NCI-H1105 treated with DMSO at 0.1 percent for 48 hours (cell line): ENCODE data around the gene RBSN.
"Not testable (repeated sequence)": the region's sequence is repeated elsewhere in the genome, so short reads cannot be mapped to it uniquely, and the experiment has no call there.

Source experiments
- DNase-seq: peaks from one replicate; lab custom pipeline; 2025; lab: John Stamatoyannopoulos, UW

RBSN gene

DNA sequence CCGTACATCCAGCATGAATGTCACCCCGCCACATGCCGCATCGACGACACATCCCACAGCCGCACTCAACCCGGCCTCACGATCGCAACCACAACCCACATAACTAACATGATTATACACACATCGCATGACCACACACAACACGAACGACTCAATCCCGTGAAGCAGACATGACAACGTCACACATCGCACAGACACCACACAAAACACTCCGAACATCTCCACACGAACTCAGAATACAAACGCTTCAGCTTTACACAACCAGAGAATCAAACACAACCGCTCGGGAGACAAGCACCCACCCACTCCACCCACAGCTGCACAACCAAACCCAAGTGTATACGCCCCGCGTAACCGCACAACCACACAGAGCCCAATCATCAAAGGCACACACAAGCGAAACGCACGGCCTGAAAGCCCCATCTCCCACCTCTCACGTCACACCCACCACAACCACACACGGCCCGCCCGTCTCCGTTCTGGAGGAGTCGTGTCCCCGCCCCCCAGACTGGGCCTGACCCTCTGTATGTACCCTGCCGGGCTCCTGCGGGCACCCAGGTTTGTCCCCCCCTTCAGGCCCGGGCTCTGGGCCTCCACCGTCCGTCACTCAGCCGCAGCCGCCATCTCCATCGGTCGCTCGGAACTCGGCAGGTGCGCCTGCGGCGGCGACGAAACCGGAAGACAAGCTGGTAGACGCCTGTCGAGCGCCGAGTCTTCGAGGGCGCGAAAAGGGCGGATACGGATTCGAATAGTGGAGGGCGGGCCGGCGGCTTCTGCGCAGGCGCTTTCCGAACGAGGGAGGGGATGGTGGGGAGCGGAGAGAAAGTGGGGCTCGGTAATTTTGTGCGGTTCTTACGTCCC is at the start of gene RBSN:
Gene RBSN, minus strand, starts transcription at position 646 of the 861 bp plus-strand sequence. CDS start 3,028 bp downstream, outside the sequence.
- DNase-seq = peak; percentile 74

DNA sequence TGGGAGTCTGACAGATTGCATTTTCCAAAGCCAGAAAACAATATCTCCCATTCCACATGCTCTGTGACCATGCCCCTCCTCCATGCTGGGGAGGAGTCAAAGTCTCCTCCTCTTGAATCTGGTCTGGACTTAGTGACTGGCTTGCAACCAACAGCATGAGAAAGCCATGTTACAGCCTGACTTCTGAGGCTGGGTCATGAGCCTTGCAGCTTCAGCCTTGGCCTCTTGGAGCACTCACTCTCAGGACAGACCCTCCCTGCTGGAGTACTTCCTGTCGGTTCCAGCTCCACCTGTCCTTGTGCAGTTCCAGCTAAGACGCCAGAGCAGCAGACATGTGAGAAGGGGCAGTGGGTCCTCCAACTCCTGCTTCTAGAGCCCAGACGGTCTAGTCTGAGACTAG is 49.7 kb upstream of the RBSN start:
- no peak for DNase-seq

DNA sequence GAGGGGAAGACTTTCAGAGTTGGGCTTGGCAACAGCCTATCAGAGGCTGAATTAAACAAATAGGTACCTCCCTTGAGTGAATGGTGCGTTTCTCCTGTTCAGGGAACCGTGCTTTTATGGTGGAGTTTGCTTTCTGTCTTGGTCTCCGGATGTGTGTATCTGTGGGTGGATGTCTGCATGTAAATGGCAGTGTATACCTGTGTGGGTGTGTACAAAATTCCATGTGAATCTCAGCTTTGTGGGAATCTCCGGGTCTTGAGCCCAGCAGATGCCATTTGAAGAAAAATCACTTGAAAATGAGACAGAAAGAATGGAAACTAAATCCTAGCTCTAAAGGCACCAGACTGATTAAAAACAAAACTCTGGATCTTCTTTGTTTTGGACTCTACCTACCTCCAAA is 37.9 kb upstream of the RBSN start:
- DNase-seq = not testable (repeated sequence)

DNA sequence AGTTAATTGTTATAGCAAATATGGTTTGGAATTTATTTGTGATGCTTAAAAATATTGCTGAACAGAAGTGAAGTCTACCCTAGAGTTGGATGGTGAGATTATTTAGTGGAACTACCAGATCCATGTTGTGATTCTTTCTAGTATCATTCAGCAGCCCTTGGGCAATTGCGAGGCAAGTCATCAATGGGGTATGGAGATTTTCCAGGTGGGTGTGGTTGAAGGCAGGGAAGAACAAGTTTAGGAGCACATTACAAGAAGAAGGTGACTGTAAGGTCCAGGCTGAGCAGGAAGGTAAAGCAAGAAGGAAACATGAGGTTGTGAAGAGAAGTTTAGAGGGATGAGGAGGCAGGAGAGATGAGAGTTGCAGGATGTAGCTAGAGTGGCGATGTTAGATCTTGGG is 36.0 kb upstream of the RBSN start:
- not testable (repeated sequence) for DNase-seq

DNA sequence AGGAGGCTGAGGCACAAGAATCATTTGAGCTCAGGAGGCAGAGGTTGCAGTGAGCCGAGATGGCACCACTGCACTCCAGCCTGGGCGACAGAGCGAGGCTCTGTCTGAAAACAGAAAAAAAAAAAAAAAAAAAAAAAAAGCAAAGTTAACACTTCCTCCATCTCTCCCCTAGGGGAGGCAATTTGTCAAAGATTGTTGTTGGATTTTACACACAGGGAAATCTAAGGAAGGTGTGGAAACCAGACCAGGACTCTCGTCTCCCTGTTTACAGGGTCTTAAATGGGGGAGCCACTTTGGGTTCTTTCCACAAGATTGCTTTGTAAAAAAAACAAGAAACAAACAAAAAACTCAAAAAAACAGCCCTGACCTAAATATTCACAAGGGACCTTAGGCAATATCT is 29.5 kb upstream of the RBSN start:
- not testable (repeated sequence) for DNase-seq

DNA sequence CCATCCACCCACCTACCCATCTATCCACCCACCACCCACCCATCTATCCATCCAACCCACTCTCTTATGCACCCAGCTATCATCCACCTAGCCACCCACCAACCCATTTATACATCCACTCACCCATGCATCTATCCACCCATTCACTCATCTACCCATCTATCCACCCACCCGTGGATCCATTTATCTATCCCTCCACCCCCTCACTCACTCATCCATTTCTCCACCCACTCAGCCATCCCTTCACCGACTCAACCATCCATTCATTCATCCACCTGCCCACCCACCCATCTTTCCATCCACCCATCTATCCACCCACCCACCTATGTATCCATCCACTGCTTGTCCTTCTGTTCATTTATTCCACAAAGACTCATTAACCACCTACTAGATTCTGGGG is 28.0 kb upstream of the RBSN start:
- DNase-seq = not testable (repeated sequence)

DNA sequence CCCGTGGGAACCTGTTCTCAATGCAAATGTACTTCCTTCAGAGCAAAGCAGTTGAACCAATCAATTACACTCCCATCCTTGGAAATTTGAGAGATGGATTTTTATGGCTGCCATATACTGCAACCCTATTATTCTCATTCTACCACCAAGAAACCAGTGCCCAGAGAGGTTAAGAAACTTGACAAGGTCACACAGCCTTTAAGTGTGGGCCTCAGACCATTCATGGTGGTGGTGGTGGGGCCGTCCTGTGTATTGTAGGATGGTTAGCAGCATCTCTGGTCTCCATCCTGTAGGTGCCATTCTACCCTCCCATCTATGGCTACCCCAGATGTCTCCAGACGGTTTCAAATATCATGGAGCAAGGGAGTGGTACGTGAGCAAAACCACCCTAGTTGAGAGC is 23.4 kb upstream of the RBSN start:
- no peak for DNase-seq

DNA sequence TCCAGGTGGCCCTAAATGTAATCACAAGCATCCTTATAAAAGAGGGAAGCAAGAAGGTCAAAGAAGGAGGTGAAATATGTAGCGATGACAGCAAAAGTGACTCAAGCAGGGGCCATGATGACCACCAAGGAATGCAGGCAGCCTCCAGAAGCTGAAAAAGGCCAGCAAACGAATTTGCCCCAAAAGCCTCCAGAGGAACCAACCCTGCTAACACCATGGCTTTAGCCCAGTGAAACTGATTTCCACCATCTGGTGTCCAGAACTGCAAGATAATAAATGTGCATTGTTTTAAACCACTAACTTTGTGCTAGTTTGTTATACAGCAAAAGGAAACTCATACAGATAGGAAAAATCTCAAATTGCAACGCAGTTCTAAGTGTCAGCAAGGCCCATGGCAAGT is 23.0 kb upstream of the RBSN start:
- no peak for DNase-seq

DNA sequence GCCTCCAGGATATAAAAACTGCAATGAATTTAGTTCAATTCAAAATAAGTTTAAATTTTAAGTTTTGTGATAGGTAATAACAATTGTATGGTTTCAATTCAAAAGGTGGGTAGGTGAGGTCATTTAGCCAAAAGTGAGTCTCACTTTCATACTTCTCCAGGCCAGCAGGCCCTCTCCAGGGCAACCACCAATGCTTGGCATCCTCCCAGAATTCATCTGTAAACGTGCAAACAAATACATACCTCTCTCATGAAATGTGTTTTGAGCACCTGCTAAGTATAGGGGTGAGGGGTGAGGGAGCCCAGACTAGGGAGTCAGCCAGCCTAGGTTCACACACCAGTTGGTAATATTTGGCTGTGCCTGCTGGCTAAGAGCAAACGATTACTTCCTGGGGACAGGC is 22.0 kb upstream of the RBSN start:
- peak; percentile 60 for DNase-seq

DNA sequence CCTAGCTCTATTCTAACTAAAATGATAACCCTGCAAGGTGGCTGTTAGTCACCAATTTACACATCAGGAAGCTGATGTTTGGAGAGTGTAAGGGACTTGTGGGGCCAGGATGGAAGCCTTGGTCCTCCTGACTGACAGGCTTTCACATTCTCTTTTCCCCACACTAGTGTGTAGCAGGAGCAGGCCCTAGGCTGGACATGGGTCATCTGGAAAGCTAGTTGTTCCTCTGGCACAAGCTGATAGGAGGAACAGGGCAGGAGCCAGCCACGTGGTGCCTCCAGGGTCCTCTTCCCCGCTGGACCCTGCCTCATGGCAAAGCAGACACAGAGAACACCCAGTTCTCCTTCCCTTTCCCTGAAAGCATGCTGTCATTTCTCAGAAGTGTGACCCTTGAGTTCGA is 18.1 kb upstream of the RBSN start:
- no peak for DNase-seq

DNA sequence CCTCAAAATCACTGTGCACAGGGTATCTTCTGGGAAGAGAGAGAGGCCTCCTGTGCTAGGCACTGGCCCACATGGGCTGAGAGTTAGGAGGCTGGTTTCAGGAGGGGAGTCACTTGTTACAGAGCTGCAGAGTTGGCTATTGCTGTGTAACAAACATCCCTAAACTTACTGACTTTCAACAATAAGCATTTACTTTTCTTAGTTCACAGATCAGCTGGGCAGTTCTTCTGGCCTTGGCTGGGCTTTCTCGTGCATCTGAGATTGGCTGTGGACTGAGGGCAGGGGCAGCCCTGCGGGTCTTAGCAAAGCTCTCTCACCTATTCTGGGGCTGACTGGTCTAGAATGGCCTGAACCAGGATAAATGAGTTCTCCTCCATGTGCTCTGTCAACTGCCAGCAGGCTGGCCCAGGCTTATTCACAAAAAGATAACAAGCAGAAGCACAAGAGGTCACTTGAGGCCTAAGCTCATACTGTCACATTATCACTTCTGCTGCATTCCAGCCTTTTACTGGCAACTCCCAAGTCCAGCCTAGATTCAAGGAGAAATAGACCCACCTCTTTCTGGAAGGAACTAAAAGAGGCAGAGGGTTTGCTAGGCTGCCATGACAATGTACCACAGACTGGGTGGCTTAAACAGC is 17.2 kb upstream of the RBSN start:
- DNase-seq = no peak

DNA sequence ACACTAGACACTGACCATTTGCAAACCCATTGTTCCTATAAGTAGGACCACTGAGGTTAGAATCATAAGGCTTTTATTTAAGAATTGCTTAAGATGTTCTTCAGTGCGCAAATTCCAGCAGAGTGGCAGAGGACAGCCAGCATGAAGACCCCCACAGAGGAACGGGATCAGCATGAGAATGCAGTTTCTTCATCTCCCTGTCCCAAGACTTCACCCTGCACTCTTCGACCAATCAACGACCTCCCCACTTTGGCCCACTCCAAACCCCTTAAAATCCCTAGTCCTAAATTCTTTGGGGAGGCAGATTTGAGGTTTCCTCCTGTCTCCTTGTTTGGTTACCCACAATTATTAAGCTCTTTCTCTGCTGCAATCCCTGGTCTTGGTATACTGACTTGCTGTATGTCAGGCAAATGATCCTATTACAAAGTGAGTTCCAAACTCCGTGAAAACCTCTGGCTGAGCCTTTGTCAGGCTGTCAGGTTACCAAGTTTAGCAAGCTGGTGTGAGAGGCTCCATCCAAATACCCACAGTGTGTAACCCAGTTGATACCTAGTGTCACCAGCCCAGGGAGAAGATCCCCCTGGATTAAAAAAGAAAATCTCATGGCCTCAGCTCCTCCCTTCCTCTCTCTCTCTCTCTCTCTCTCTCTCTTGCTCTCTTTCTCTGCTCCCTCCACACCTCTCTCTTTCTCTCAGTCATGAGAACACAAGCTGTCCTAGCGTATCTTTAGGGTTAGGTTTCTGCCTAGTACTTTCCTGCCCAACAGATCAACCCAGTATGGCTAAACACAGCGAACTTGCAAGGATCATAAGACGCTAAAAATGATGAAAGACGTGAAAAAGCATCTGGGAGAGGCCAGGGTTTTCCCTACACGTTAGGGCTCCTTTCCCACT is 15.8 kb upstream of the RBSN start:
- no peak for DNase-seq

DNA sequence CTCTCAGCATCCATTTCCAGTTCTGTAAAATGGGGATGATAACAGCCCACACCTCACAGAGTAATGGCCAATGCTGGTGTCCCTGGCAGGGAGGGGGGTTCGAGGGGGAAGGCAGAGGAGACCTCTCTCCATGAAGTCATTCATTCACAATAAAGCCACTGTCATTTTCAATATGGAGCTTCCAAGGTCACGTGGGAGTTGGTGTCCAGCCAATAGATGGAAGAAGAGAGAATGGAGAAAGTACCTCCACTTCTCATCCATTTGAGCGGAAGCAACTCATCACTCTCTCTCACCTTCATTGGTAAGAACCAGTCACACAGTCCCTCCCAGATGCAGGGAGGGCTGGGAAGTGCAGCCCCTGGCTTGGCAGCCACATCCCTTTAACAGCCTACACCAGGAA is 14.9 kb upstream of the RBSN start:
- DNase-seq = no peak

DNA sequence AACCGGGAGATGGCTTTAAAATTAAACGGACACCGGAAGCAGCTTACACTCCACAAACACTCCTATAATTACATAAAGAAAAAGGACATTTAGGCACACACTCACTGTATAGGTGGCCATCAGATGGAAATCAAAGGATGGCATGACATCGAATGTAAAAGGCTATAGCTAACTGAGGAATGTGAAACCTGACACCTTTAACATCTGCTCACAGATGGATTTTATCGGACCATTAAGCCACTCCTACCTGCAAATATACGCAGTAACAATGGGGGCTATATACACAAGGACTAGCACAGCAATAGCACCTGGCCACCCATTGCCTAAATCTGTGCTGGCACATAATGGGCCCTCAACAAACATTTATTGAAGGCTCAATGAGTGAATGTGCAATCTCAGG is 14.5 kb upstream of the RBSN start:
- DNase-seq = peak; percentile 71

DNA sequence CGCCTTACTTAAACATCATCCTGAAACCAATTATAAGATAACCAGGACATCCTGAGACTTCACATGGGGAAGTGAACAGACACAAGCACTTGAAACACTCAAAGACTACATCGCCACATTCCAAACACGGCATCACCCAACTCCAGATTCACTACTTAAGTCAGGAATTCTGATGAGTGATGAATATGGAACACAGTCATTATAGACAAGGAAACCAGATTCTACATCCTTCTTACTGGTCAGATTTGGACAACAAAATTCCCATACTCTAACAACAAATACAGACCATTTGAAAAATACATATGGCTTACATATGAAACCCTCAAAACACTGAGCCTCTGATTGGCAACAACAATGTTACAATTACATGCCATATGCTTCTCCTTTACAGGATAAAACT is 13.1 kb upstream of the RBSN start:
- DNase-seq = no peak

DNA sequence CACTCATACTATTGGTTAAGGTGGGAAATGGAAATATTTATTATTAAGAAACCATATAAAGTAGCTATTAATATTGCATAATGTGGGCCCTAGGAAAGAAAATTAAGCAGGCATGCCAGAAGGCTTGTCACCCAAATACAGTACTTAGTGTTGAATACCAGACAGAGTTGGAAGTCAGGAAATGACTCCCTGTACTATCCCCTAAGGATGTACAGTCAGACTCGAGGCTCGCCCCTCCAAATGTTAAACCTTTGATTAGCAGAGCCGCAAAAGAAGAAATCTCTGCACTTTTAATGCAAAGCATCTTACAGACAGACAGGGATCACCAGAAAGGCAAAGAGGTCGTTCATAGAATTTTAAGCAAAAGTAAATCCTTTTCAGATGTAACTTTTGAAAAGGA is 11.3 kb upstream of the RBSN start:
- no peak for DNase-seq

DNA sequence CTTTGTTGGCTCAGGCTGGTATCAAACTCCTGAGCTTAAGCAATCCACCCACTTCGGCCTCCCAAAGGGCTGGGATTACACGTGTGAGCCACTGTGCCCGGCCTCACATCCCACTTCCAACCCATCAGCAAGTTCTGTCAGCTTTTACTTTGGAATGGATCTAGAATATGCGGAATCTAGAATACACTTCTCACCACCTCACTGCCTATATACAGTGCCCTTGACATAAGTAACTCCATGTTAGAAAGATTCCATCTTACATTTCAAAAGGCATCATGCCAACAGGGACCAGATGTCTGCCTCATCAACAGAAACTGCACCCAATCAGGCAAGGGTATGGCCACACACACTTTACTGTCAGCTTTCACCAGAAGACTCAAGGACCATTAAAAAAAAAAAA is 9.9 kb upstream of the RBSN start:
- no peak for DNase-seq

DNA sequence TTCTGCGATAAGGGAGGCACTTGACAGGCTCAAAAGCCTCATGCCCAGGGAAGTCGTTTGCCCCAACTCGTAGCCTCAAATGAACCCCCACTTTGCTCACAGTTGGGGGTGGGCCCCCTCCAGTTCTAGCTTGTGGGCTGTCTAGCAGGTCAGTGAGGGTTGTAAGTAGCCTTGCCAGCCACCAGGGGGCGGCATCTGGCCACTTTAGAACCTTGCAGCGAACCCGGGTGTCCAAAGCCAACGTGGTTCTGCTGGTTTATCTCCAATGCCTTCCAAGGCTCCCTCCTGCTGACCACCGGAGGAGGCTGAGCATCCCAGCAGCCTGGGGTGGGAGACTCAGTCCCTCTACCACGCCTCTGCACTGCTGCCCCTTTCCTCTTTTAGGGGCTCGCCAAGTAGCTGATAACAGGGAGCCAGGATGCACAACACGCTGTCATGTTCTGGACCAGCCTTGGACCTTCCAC is 9.2 kb upstream of the RBSN start:
- DNase-seq = peak; percentile 36

DNA sequence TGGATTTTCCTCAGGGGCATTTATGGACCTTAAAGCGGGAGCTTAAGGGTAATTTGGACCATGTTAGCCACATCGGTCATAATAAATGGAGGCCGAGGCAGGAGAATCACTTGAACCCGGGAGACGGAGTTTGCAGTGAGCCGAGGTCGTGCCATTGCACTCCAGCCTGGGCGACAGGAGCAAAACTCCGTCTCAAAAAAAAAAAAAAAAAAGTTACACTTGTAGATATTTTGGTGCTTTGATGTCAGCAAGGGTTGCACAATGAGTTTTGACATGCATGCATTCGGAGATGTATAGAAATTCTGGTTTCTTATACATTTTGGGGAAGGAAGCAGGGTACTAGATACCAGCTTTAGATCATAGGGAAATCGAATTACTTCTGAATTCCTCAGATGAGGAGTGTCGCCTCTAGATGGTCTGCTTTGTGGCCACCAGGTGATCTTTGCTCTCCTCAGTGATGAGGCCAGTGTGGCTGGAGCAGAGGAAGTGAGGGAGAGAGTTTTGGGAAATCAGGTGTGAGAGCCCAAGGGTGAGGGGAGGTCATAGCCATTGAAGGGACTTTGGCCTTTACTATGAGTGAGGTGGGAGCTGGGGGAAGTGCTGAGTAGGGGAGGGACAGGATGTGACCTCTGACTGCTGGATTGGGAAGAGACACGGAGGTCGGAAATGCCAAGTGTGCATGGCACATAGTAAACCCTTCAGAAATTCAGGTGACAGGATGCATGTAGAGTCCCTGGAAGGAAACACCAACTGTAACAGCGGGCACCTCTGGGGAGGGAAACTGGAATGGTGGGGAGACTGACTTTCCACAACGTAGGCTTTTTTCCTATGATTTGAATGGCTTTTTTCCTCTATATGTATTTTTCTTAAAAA is 8.4 kb upstream of the RBSN start:
- DNase-seq = no peak

DNA sequence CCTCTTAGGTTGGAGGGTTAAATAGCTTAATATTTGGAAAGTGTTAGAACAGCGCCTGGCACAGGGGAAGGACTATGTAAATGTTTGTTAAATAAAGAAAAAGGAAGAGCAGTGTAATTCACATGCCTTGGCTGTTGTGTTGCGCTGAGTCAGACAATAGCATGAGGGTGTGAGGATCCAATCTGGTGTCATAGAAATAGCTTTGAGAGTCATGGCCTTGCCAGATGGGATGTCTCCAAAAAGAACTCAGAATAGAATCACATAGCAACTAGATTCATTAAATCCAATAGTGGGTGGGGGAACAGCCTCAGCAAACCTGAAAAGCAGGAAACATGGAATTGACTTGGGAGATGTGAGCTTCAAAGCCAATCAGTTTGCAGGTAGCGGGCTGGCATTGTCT is 3.9 kb upstream of the RBSN start:
- DNase-seq = no peak

DNA sequence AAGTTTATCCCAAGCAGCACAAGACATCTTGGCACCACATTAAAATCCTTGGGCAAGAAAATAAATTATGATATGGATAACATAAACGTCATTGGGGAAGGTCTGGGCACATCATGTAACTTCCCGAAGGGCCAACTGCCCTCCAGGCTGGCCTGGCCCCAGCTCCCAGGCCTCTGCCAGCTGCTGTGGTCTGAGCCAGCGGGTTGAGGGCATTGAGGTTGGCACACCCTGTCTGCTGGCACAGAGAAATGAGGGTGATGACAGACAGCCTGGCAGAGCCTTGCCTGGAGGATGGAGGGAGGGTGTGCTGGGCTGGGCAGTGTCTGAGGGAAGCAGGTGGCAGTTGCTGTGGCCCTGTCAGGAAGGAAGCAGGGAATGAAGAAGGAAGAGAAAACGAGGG is 3.3 kb upstream of the RBSN start:
- DNase-seq = no peak
